BE2C (cell line): ENCODE results near the gene MORN5. TPM values are rescaled to one million over a fixed set of nuclear protein-coding genes. Genes with fewer than 3 reads are reported as not detected.

Source experiments
- DNase-seq: peaks from one replicate; pipeline ENCODE4 v3.0.0-alpha.2; 2020
- H3K27me3 ChIP-seq: fragments of 250-450 bp; sonication (Bioruptor Pico); 2 replicates; pipeline ENCODE4 v1.5.1; 2020; ENCODE audit warnings: mild to moderate bottlenecking
- H3K36me3 ChIP-seq: fragments of 250-450 bp; sonication (Bioruptor Pico); 2 replicates; pipeline ENCODE4 v1.5.1; 2020; ENCODE audit warnings: mild to moderate bottlenecking
- H3K4me1 ChIP-seq: fragments of 250-450 bp; sonication (Bioruptor Pico); 2 replicates; pipeline ENCODE4 v1.5.1; 2020
- H3K4me3 ChIP-seq: 2 replicates; pipeline ENCODE4 v1.5.1; 2011; ENCODE audit warnings: low read depth, low read length
- H3K9me3 ChIP-seq: fragments of 250-450 bp; sonication (Bioruptor Pico); 2 replicates; pipeline ENCODE4 v1.5.1; 2020
- CTCF ChIP-seq: IDR thresholded peaks from 2 replicates; pipeline ENCODE4 v1.5.1; 2012; ENCODE audit warnings: mild to moderate bottlenecking, low read depth, low read length
- polyA plus RNA-seq: library from polyadenylated mRNA; unstranded; fragments of >200 nt; gene quantifications from one replicate; pipeline ENCODE4 v1.2.1, GENCODE V29; 2012; ENCODE audit warnings: low read depth, missing spikeins; ENCODE audit not compliant: insufficient read length, insufficient read depth

MORN5 gene
- not detected for polyA plus RNA-seq

- no peaks in the 10 kb centered on the region; the same call in 1 of the 2 replicates for H3K4me1 ChIP-seq
- H3K9me3 ChIP-seq: no peaks in the 10 kb centered on the region
- peak within 1 kb of the TSS; percentile 90 for H3K4me3 ChIP-seq
- TF ChIP-seq CTCF: no peak
- no peaks in the 10 kb centered on the region; the same call in 1 of the 2 replicates for H3K36me3 ChIP-seq
- DNase-seq: peak; percentile 99
- H3K27me3 ChIP-seq: no peaks in the 10 kb centered on the region
These were observed at the start of gene MORN5, which contains the start of gene NDUFA8 for GRCh38 chr9:122159026-122159924. TSS of gene MORN5 (plus strand) at chr9:122159908. CDS start at chr9:122159973, 65 bp downstream. TSS of gene NDUFA8 (minus strand) at chr9:122159779. CDS start at chr9:122159677, 102 bp downstream.

GRCh38 chr9:122110100-122110833 lies 49.4 kb upstream of the MORN5 start:
- no peaks in the 10 kb centered on the region for H3K36me3 ChIP-seq
- no peak overlapping the region for H3K4me3 ChIP-seq

GRCh38 chr9:122111413-122112085 lies 48.2 kb upstream of the MORN5 start:
- Histone ChIP-seq H3K4me3 (no peak overlapping the region), H3K36me3 (no peaks in the 10 kb centered on the region), H3K4me1 (no peaks in the 10 kb centered on the region; the same call in 1 of the 2 replicates), H3K9me3 (no peaks in the 10 kb centered on the region), H3K27me3 (no peaks in the 10 kb centered on the region)
- DNase-seq: no peak
- TF ChIP-seq CTCF: no peak

More at GRCh38 chr9:122110100-122110833, 49.4 kb upstream of the MORN5 start:
- Histone ChIP-seq H3K27me3 (no peaks in the 10 kb centered on the region), H3K9me3 (no peaks in the 10 kb centered on the region), H3K4me1 (no peaks in the 10 kb centered on the region; the same call in 1 of the 2 replicates)
- no peak for TF ChIP-seq CTCF
- DNase-seq: no peak

- Histone ChIP-seq H3K27me3 (no peaks in the 10 kb centered on the region), H3K9me3 (no peaks in the 10 kb centered on the region), H3K4me3 (no peak overlapping the region), H3K4me1 (no peaks in the 10 kb centered on the region; the same call in 1 of the 2 replicates), H3K36me3 (no peaks in the 10 kb centered on the region)
- DNase-seq: no peak
- TF ChIP-seq CTCF: no peak
These were observed 47.5 kb upstream of the MORN5 start for GRCh38 chr9:122112238-122112637.

GRCh38 chr9:122113574-122113973 lies 46.1 kb upstream of the MORN5 start:
- DNase-seq: no peak
- no peak for TF ChIP-seq CTCF
- no peaks in the 10 kb centered on the region; the same call in 1 of the 2 replicates for H3K4me1 ChIP-seq
- no peaks in the 10 kb centered on the region for H3K9me3 ChIP-seq
- H3K27me3 ChIP-seq: no peaks in the 10 kb centered on the region
- no peak overlapping the region for H3K4me3 ChIP-seq
- no peaks in the 10 kb centered on the region for H3K36me3 ChIP-seq
